SKM-1 treated with dmso at 0.1 percent for 144 hours (cell line): ENCODE data around the gene SERPINA1.

Experiments
- DNase-seq: peaks from one replicate; lab custom pipeline; 2025; ENCODE audit not compliant: unreplicated experiment; lab: John Stamatoyannopoulos, UW

The SERPINA1 gene

DNA sequence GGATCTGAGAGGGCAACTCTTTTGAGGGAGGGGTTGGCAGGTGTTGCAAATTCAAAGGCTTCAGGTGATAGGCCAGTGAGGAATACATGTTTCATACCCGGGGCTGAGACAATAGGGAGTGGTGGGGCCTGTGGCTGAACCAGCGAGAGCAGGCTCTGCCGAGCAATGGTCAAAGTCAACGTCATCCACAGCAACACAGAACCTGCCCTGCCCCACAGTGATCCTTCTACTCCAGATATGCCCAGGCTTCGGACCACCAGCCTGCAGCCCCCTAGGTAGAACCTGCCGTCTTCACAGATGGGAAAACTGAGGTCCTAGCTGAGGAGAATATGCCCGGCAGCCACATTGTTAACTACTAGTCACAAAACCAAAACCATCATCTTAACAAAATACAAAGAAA, 4.1 kb downstream of the SERPINA1 start:
- DNase-seq, result no peak

DNA sequence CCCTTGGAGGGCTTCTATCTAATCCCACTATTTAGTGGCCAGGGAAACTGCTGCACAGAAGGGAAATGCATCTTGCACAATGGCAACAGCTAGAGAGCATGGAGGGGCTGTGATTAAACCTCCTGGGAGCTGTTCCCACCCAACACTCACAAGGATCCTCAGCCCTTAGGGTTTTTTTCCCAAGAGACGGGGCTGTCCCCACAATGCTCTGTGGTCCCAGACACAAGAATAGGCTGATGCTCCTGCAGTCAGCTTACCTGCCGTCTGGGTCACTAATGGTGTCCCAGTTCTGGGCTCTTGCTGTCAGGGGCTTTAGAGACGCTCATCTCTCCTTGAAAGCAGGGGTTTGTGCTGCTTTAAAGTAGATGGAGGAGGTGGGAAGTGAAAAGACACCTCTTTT, 4.6 kb downstream of the SERPINA1 start:
- DNase-seq, result no peak

DNA sequence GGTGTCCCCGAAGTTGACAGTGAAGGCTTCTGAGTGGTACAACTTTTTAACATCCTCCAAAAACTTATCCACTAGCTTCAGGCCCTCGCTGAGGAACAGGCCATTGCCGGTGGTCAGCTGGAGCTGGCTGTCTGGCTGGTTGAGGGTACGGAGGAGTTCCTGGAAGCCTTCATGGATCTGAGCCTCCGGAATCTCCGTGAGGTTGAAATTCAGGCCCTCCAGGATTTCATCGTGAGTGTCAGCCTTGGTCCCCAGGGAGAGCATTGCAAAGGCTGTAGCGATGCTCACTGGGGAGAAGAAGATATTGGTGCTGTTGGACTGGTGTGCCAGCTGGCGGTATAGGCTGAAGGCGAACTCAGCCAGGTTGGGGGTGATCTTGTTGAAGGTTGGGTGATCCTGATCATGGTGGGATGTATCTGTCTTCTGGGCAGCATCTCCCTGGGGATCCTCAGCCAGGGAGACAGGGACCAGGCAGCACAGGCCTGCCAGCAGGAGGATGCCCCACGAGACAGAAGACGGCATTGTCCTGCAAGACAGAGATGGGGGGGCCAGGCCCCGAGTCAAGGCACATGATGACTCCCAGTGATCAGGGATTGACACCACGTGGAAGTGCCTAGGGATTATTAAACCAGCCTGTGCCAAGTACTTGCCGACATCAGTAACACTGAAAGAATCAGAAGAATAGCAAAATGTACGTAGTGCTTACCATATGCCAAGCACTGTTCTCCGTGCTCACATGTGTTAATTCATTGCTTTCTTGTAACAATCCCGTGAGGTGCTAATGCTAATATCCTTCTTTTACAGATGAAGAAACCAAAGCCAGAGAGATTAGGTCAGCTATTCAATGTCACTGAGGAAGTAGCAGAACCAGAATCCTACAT, 5.4 kb downstream of the SERPINA1 start:
- DNase-seq, result no peak

DNA sequence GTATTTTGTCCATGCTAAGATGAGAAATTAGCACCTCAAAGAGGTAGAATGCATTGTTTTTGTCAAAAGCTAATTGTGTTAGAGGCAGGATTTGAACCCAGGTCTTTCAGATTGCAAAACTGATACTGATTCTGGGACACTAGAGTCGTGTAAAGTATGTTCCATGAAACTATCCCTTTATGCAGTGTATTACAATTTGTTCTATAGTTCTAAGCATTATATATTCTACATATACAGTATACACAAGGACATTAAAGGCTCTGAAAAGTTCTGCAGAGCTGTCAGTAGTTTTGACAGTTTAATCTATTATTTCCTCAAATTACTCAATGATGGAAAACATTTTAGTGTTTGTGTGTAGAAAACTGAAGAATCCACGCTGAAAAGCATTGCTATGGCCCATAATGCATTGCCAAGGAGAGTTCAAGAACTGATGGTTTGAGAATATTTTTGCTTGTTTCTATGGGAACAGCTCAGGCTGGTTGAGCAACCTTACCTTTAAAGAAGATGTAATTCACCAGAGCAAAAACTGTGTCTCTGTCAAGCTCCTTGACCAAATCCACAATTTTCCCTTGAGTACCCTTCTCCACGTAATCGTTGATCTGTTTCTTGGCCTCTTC, 6.2 kb downstream of the SERPINA1 start:
- no peak for DNase-seq

DNA sequence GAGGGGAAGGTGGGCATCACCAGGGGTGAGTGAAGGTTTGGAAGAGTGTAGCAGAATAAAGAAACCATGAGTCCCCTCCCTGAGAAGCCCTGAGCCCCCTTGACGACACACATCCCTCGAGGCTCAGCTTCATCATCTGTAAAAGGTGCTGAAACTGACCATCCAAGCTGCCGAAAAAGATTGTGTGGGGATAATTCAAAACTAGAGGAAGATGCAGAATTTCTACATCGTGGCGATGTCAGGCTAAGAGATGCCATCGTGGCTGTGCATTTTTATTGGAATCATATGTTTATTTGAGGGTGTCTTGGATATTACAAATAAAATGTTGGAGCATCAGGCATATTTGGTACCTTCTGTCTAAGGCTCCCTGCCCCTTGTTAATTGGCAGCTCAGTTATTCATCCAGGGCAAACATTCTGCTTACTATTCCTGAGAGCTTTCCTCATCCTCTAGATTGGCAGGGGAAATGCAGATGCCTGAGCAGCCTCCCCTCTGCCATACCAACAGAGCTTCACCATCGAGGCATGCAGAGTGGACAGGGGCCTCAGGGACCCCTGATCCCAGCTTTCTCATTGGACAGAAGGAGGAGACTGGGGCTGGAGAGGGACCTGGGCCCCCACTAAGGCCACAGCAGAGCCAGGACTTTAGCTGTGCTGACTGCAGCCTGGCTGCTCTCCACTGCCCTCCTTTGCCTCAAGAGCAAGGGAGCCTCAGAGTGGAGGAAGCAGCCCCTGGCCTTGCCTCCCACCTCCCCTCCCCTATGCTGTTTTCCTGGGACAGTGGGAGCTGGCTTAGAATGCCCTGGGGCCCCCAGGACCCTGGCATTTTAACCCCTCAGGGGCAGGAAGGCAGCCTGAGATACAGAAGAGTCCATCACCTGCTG, 7.0 kb downstream of the SERPINA1 start:
- no peak for DNase-seq

DNA sequence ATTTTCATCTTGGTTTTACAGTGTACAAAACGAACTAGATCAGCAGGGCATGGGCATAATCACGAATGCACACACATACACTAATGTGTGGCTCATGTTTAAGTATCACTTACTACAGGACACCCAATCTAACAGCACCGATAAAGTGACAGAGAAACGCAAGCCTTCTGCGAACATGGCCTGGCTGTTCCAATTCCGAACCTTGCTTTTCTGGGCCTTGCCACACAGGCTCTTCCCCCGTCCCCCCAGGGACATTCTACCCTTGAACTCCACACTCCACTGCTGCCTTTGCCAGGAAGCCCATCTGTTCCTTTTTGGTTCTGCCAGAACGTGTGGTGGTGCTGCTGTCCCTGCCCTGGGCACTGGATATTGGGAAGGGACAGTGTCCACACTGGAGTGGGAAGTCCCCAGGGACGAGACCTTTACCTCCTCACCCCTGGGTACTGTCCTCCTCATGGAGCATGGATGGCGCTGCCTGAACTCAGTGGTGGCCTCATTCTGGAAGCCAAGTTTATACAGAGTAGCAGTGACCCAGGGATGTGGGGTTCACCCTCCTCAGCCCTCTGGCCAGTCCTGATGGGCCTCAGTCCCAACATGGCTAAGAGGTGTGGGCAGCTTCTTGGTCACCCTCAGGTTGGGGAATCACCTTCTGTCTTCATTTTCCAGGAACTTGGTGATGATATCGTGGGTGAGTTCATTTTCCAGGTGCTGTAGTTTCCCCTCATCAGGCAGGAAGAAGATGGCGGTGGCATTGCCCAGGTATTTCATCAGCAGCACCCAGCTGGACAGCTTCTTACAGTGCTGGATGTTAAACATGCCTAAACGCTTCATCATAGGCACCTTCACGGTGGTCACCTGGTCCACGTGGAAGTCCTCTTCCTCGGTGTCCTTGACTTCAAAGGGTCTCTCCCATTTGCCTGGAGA, 7.9 kb downstream of the SERPINA1 start:
- DNase-seq, result no peak

DNA sequence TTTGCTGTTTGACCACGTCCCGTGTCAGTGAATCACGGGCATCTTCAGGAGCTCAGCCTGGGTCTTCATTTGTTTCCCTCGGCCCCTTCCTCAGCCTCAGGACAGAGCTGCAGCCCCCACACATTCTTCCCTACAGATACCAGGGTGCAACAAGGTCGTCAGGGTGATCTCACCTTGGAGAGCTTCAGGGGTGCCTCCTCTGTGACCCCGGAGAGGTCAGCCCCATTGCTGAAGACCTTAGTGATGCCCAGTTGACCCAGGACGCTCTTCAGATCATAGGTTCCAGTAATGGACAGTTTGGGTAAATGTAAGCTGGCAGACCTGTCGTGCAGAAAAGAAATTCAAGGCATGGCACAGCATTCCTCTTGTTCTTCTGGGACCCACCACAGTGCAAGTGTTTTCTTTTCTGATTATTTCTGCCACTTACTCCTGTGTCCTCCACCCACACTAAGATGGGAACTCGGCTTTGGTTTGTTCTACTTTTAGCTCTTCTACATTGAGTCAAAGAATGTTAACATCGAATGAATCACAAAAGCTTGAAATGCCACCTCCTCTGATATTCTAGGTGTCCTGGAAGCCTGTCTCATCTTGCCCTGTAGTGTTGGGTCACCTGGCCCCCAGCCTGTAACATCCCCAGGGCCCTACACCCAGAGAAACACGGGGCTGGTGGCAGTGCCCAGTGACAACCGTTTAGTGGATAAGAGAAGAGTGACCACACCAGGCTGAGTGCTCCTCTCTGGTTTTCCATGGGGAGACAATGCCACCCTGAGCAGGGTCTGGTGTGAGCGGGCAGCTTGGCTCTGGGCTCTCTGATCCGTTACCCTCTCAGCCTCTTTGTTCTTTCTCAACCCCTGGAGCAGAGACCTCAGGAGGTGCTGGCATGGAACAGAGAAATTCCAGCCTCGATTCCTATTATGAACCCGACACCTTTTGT, 8.8 kb downstream of the SERPINA1 start:
- no peak for DNase-seq

DNA sequence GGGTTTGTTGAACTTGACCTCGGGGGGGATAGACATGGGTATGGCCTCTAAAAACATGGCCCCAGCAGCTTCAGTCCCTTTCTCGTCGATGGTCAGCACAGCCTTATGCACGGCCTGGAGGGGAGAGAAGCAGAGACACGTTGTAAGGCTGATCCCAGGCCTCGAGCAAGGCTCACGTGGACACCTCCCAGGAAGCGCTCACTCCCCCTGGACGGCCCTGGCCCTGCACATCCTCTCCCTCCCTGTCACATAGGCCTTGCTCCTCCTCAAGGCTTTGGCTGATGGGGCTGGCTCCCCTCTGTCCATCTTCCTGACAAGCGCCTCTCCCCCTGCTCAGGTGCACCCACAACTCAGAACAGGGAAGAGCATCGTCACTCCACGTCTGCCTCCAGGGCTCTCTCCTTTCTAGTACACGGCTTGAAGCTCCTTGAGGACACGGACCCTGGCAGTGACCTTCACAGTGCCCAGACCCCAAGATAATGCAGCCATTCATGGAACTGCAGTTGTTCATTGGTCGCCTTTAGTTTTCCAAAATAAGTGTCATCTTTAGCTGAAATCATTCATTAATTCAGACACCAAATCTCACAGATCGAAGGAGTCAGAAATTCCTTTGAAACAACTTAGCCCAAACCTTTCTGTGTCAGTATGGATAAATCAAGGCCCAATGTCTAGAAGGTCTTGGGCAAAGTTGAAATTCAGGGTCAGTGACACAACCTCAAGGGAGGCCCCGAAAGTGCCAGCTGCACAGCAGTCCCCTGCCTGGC, 9.7 kb downstream of the SERPINA1 start:
- DNase-seq, result no peak

DNA sequence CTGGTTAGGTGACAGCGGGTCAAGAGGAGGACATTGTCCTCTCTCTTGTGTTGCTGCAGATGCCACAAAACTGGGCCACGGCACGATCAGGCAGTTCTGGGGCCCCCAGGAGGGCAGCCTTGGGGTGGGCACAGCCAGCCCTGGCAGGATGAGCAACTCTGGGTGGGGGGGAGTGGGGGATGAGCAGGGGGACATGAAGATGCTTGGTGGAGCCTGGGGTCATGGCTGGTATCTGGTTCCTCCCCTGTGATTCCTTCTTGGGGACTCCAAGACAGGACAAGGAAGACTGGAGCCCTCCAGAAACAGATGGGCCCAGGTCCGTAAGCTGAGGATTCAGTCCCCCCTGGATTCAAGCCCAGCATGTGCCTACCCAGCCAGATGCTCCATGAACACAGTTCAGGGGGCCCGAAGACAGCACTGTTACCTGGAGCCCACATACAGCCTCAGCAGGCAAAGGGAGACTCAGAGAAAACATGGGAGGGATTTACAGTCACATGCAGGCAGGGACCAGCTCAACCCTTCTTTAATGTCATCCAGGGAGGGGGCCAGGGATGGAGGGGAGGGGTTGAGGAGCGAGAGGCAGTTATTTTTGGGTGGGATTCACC, 10.4 kb downstream of the SERPINA1 start:
- DNase-seq, result no peak

DNA sequence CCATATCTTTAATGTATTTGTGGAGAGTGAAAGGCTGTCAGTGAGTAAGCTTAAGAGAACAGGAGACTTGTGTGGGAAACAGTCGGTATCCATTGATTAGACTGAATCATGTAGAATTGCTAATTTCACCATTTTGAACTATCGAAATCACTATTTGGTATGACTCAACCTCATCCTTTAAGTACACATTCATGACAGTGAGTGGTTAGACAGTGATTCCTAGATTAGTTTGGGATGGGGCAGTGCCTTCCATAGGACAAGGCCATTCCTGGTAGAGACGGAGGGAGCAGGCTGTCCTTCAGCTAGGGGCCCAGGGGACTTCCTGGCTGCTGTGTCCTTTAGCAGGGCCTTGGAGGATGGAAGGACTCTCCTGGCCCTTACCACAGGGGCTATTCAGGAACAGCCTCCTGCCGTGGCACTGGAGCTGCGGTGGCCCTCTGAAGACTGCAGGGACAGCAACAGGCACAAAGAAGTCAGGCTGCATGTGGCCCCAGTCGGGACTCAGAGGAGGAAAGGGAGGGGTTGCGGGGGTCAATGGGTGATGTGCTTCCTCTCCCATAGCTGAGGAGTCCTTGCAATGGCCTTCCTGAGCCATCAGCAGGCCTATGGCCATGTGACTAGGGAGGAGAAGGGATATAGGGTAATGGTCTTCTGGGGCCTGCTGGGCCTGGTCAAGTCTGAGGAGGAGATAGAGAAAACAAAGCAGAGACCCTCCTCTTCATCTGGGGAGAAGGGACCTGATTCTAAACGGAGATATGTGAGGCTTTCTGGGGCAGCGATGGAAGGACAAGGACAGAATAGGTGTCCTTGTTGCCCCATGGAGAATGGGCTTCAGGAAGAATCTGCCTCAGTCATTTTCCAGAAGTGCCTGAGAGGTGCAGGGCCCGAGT, 11.2 kb downstream of the SERPINA1 start:
- DNase-seq, result no peak

DNA sequence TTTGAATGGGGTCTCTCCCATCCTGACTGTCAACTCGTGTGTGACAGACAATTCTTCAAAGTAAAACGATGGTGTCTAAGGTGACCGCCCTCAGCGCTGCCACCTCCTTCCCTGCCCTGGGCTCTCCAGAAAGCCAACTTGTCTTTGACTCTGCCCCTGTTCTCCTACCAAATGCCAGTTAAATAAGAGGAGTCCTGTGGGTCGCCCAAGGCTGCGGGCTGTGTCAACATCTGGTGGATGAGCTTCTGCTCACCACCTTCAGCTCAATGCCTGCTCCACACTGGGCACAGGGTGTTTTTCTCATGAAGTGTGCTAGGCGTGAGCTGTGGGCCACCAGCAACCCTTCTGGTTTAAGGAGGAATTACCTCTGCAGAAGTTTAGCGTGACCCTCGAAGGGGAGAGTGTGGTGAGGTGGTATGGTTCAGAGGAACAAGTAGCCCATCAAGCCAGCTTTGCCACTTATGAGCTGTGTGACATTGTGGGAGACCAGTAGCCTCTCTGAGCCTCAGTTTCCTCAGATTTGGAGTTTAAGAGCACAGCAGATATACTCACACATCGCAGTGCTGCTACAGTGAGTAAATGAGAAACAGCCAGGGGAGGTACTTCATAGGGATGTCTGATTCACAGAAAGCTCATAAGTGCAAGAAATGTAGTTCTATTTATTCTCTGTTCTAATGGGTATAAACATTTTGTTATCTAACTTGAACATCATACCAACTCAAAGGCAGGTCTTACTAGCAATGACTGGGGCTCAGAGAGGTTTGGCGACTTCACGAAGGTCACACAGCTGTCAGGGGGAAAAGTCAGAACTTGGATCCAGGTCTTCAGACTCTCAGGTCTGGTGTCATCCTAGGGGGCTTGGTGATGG, 12.1 kb downstream of the SERPINA1 start:
- DNase-seq, result no peak

DNA sequence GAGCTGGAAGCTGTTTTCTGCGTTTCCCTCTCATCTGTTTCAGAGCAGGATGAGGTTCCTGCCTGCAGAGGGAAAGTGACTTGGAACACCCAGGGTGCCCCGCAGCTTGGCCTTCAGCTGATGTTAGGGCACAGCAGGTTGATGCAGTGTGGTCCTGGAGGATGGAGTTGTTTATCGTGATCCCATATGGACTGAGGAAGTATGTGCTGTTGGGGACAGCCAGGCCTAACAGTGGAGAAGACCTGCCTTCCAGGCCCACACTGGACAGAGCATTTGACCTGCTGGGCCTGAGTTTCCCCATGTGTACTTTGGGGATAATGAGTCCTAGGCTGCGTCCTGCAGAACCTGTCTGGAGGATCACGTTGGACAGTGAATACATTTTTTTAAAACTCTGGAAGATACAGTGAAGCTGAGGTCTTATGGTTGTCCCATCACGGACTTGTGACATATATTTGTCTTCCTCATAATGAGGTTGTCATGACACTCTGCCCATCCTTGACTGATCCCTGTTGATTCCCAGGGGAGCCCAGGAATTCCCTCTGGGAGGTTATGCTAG, 12.8 kb downstream of the SERPINA1 start:
- DNase-seq, result no peak

DNA sequence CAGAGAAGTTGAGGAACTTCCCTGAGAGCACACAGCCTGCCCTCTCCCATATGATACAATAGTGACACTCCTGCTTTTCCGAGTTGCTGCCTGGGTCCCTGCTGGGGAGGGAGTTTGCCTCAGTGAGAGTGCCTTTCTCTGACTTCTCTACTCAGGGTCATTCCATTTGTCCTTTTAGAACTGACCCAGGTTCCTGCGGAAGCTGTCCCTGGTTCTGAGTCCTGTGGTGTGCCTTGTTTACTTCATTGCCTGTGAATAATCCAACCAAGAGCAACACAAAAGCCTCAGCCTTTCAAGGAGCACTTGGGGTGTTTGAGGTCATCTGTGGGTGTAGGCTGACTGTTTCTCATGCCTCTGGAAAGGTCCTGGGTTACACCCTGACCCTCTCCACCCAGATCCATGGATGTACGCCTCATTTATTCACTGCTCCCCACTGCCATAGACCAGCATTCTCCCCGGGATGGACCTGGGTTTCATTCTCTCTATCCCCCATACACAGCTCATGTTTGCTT, 13.6 kb downstream of the SERPINA1 start:
- DNase-seq, result no peak

DNA sequence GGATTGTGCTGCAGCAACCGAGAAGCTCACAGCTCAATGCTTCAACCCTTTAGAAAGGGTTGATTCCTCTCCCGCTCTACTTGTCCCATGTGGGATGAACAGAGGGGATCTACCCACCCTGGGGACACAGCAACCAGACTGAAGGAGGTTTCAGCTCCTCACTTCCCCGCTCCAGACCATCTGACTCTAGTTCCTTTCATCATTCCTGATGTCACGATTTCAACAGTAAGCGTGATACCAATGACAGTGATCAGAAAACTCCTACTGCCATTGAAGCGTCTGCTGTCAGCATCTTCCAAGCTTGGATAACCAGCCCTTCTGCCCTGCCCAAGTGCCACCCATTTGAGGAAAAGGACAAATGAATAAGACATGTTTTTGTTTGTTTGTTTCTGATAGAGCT, 14.3 kb downstream of the SERPINA1 start:
- DNase-seq, result no peak

DNA sequence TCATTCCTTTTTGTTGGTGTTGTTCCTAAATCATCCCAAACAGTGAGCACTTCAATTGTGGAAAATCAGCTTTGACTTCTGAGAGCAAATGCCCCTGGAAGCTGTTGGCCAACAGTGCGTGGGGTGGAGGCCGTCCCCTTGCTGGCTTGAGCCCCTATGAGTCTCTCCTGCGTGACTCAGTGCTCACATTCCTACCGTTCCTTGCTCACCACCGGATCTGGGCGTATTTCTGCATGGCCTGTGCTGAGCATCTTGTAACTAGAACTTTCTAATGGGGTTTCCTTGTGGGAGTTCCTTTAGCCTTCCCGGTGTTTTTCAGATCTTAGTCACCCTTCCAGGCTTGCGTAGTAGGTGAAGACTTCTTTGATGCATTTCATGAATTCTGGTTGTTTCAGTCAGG, 14.7 kb downstream of the SERPINA1 start:
- DNase-seq, result no peak

DNA sequence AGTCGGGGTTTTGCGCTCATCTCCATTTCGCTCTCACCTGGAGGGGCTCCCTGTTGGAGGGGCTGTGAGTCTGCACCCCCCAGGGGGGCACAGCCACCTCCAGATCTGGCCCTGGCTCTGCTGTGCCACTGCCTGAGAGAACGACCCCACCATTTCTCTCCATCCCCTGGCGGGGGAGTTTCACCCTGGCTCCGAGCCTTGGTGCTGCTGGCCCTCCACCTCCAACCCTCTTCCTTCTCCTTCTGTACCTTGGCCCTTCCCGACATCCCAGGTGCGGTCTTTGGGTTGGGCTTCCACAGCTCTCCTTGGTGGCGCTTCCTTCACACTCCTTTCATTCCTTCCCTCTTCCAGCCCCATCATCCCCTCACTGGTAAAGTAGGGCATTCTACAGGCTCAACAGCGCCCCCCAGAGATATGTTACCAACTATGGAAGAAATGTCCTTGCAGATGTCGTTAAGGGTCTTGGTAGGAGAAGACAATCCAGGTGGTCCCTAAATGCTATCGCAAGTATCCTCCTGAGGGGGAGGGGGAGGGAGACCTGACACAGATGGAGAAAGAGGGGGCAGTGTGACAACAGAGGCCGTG, 16.3 kb downstream of the SERPINA1 start:
- DNase-seq, result no peak
